VCaP (cell line): ENCODE data around the gene RER1.
A peak's percentile ranks its signal among the peaks of the same experiment; 100 is the strongest.
"Not testable (repeated sequence)": the region's sequence is repeated elsewhere in the genome, so short reads cannot be mapped to it uniquely, and the experiment has no call there.

Experiments used
- H3K27ac ChIP-seq: fragments of 450-650 bp; 2 replicates; pipeline ENCODE4 v1.5.1; 2017
- TF ChIP-seq, protein P1 (sequence below): fragments of 450-650 bp; conservative IDR thresholded peaks from 2 replicates; pipeline ENCODE4 v1.5.1; 2017; ENCODE audit warnings: mild to moderate bottlenecking, moderate library complexity

Gene RER1

DNA sequence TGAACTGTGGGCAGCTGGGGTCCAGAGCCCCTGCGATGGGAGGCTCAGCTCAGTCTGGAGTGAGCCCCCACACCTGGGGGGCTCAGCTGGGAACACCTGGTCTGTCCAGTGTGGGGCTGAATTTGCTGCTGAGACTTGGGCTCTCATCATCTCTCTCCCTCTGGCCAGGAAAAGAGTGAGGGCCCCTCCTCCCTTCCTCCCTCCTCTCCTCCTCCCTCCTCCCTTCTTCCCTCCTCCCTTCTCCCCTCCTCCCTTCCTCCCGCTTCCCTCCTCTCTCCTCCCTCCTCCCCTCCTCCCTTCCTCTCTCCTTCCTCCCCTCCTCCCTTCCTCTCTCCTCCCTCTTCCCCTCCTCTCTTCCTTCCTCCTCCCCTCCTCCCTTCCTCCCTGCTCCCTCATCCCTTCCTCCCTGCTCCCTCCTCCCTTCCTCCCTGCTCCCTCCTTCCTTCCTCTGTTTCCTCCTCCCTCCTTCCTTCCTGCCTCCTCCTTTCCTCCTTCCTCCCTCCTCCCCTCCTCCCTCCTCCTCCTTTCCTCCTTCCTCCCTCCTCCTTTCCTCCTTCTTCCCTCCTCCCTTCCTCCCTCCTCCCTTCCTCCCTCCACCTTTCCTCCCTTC, 44.2 kb downstream of the RER1 start:
- TF ChIP-seq, protein P1, sequence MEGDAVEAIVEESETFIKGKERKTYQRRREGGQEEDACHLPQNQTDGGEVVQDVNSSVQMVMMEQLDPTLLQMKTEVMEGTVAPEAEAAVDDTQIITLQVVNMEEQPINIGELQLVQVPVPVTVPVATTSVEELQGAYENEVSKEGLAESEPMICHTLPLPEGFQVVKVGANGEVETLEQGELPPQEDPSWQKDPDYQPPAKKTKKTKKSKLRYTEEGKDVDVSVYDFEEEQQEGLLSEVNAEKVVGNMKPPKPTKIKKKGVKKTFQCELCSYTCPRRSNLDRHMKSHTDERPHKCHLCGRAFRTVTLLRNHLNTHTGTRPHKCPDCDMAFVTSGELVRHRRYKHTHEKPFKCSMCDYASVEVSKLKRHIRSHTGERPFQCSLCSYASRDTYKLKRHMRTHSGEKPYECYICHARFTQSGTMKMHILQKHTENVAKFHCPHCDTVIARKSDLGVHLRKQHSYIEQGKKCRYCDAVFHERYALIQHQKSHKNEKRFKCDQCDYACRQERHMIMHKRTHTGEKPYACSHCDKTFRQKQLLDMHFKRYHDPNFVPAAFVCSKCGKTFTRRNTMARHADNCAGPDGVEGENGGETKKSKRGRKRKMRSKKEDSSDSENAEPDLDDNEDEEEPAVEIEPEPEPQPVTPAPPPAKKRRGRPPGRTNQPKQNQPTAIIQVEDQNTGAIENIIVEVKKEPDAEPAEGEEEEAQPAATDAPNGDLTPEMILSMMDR, result no peak
- no peak overlapping the region for H3K27ac ChIP-seq

DNA sequence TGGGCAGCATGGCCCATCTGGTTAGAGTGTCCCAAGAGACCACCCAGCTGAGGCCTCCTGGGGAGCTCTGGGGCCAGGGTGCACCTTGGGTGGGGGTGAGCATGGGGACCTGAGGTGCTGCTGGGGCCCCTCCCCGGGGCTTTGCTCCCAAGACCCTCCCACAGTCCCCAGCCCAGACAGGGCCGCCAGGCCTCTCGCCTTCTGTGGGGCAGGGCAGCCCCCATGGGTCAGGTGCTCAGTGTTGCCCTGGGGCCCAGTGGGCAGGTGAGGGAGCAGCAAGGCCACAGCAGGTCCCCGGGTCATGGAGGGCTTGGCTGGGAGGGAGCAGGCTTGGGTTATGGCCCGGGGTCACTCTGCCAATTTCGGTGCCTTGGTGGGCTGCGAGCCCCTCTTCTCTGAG, 45.2 kb downstream of the RER1 start:
- H3K27ac ChIP-seq, result peak overlapping the region; percentile 87
- TF ChIP-seq, protein P1, result no peak

DNA sequence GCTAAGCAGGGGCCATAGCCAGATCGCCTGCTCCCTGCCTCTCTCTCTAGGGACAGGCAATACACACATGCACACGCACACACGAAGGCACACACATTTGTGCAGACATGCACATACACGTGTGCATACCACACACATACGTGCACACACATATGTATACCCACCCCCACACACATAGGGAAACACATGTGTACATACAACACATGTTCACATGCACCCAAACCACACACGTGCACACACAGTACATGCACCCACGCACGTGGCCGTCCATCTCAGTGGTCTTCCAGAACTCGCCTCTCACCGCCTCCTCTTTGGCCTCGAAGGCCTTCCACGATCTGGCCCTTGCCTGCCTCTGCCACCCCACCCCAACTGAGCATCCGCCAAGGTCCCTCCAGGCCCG, 46.0 kb downstream of the RER1 start:
- peak overlapping the region; percentile 87 for H3K27ac ChIP-seq
- TF ChIP-seq, protein P1, result no peak

DNA sequence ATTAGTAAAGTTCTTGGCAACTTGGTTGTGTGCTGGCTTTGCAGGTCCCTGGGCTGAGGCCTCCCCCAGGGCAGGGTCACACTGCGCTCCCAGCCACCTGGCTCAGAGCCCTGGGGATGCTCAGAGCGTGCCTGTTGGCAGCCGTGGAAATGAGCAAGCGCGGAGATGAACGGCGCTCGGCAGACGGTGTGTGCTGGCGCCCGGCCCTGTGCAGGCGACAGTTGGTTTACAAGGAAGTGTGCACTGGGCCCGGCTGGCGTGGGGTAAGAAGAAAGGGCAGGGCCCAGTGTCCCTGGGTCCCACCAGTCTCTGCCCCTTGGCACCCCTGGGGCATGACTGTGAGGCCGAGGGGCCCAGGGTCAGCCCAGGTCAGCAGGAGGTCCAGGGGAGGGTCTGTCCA, 46.4 kb downstream of the RER1 start:
- peak overlapping the region; percentile 87 for H3K27ac ChIP-seq
- TF ChIP-seq, protein P1, result no peak

DNA sequence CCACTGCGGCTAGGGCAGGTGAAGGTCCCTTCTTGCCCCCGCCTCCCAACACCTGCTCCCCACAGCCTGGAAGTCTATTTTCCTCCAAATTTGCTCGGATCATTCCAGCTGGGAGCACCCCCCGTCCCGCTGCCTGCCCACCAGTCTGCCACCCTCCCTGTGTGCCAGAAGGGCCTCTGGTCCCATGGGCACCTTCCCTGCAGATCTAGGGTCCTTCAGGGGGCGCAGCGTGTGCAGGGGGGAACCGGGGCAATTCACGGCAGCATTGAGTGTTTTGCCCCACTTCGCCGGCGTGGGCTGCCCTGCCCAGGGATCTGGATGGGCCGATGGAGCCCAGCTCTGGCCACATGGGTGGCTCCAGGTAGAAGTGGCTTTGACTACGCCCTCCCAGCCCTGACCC, 47.0 kb downstream of the RER1 start:
- peak overlapping the region; percentile 87 for H3K27ac ChIP-seq

DNA sequence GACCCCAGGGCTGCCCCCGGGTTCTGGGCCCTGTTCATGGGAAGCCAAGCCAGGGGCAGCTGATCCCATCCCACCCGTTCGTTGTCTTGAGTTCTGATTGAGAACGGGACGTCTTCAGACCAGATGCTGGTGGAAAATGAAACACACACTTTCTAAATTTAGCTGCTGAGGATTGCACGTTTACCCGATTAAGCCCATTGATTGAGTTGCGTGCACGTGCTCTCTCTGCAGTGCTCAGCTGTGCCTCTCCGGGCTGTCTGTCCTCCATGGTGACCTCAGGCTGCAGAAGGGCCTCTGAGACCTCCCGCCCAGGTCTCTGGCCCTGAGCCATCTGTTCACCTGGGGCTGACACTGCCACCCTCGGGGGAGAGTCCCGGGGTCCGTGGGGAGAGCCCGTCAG, 47.7 kb downstream of the RER1 start:
- TF ChIP-seq, protein P1, result no peak
- H3K27ac ChIP-seq, result no peak overlapping the region; the same call in 1 of the 2 replicates

More for the DNA sequence above, 47.0 kb downstream of the RER1 start:
- TF ChIP-seq, protein P1, result no peak

DNA sequence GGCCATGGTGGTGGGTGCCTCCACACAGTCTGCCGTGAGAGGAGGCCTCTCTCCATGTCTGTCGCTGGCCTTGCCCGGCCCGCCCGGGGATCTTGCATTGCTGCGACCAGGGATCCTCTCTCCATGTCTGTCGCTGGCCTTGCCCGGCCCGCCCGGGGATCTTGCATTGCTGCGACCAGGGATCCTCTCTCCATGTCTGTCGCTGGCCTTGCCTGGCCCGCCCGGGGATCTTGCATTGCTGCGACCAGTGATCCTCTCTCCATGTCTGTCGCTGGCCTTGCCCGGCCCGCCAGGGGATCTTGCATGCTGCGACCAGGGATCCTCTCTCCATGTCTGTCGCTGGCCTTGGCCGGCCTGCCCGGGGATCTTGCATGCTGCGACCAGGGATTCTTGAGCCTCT, 48.7 kb downstream of the RER1 start:
- not testable (repeated sequence) for H3K27ac ChIP-seq

DNA sequence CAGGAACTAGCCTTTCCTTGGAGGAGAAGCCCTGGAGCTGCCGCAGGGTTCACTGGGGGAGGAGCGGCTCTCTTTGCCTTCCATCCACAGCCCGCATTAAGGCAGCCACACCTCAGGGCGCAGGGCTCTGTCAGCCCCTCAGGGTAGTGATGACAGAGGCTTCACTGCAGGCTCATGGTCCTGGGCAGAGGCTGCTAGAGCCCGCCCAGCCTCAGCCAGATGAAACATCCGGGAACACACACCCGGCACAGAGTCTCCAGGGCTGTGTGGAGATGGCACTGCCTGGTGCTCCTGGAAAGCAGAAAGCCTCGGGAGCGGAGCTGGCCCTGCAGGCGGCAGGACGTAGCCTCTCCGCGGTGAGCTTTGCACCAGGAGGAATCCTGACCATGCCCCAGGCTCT, 50.1 kb downstream of the RER1 start:
- no peak overlapping the region for H3K27ac ChIP-seq
- TF ChIP-seq, protein P1, result no peak
